Measurements from ENCODE around the gene PHYHD1. TPM values are rescaled to one million over a fixed set of nuclear protein-coding genes. Genes with fewer than 3 reads are reported as not detected.

PHYHD1 gene
- polyA plus RNA-seq, 3 donors = 58.7 to 69.0 (median 63.6) TPM

GRCh38 chr9:128898845-128899565 is 21.8 kb upstream of the PHYHD1 start:
- no peak for DNase-seq

GRCh38 chr9:128899566-128900322 is 21.0 kb upstream of the PHYHD1 start:
- no peak for DNase-seq

- DNase-seq = no peak
Observed at GRCh38 chr9:128901379-128901778, 19.4 kb upstream of the PHYHD1 start.

- no peak for DNase-seq
Observed at GRCh38 chr9:128901822-128902221, 19.0 kb upstream of the PHYHD1 start.

- no peak for DNase-seq
Observed at GRCh38 chr9:128902351-128903078, 18.3 kb upstream of the PHYHD1 start.

GRCh38 chr9:128903079-128903461 is 17.7 kb upstream of the PHYHD1 start:
- no peak for DNase-seq

GRCh38 chr9:128903871-128904620 is 16.7 kb upstream of the PHYHD1 start:
- no peak for DNase-seq

- DNase-seq = no peak
Observed at GRCh38 chr9:128905964-128906363, 14.8 kb upstream of the PHYHD1 start.

- no peak for DNase-seq
Observed at GRCh38 chr9:128906741-128907140, 14.0 kb upstream of the PHYHD1 start.

- DNase-seq = no peak
Observed at GRCh38 chr9:128908372-128908771, 12.4 kb upstream of the PHYHD1 start.

- DNase-seq = no peak
Observed at GRCh38 chr9:128909859-128910258, 10.9 kb upstream of the PHYHD1 start.

GRCh38 chr9:128910906-128911305 is 9.9 kb upstream of the PHYHD1 start:
- DNase-seq = no peak

- no peak for DNase-seq
Observed at GRCh38 chr9:128911529-128912035, 9.2 kb upstream of the PHYHD1 start.

- DNase-seq = no peak
Observed at GRCh38 chr9:128912270-128912853, 8.4 kb upstream of the PHYHD1 start.

- DNase-seq = no peak
Observed at GRCh38 chr9:128913048-128913900, 7.5 kb upstream of the PHYHD1 start.

GRCh38 chr9:128913995-128914772 is 6.6 kb upstream of the PHYHD1 start:
- DNase-seq = no peak

- no peak for DNase-seq
Observed at GRCh38 chr9:128916204-128916603, 4.6 kb upstream of the PHYHD1 start.

- DNase-seq = no peak
Observed at GRCh38 chr9:128916745-128917144, 4.0 kb upstream of the PHYHD1 start.

GRCh38 chr9:128917151-128917849 is 3.5 kb upstream of the PHYHD1 start:
- DNase-seq = no peak

All from renal pelvis (tissue), 4 donors.